HG03280 (cell line): Measurements from ENCODE around the gene WDHD1.
A peak's percentile ranks its signal among the peaks of the same experiment; 100 is the strongest.
"Not testable (repeated sequence)": the region's sequence is repeated elsewhere in the genome, so short reads cannot be mapped to it uniquely, and the experiment has no call there.

Source experiments
- ATAC-seq: cut with Tn5 transposase; IDR thresholded peaks from one replicate; pipeline ENCODE4 v1.9.1; 2021; ENCODE audit warnings: mild to moderate bottlenecking, moderate library complexity; ENCODE audit not compliant: unreplicated experiment

The WDHD1 gene

DNA sequence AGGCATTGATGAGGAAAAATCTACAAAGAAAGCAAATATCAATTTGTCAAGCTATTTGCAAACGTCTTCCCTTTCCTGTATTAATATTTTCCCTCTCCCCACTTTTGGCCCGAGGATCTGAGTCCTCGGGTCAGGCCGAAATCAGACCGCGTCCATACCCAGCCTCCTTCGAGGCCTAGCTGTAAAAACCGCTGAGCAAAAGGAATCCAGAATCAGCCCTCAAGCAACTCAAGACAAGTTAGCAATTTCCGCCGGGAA lies 24.2 kb upstream of the WDHD1 start:
- peak; percentile 24 for ATAC-seq

GRCh38 chr14:55048900-55049436 lies 22.1 kb upstream of the WDHD1 start:
- no peak for ATAC-seq

GRCh38 chr14:55047301-55048053 lies 20.6 kb upstream of the WDHD1 start:
- ATAC-seq: no peak

DNA sequence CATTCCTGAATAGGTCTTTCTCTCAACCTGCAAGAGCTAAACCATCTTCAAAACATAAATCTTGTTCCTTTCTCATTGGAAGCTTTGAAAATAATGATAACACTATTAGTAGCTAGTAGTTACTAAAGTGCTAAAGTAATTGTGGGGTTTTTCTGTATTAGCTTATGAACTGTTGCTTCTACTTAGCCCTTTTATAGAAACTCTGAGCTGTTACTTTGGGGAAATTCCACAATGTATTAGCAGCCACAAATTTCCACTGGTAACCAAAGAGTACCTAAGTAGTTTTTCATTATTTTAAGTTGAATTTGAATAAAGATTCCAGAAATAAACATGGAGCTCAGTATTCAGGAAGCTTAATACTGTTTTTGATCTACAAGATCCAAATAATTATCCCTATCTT lies 18.2 kb upstream of the WDHD1 start:
- no peak for ATAC-seq

DNA sequence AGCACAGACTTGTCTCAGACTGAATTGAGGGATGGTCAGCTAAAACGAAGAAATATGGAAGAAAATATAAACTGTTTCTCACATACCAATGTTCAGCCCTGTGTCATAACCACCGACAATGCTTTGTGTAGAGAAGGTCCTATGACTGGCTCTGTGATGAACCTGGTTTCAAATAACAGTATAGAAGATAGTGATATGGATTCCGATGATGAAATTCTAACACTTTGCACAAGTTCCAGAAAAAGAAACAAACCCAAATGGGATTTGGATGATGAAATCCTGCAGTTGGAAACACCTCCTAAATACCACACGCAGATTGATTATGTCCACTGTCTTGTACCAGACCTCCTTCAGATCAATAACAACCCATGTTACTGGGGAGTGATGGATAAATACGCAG lies 16.6 kb upstream of the WDHD1 start:
- no peak for ATAC-seq

DNA sequence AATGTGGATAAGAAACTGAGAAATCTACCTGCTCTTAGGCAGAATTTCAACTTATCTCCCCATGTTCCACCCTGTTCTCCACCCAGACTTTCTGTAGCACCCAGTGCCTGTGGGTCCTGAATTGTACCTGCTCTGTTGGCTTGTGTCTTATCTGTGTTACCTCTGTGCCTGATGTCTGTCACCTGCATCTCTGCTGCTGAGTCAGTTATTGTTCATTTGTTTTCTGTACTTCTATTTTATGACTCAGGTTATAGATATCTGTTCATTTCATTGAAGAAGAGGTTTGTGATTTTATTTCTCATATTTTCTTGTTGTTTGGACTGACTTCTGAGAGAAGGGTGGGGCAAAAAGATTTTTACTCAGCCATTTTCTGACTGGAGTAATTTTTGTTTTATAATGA lies 11.8 kb upstream of the WDHD1 start:
- no peak for ATAC-seq

GRCh38 chr14:55037995-55038394 lies 11.1 kb upstream of the WDHD1 start:
- not testable (repeated sequence) for ATAC-seq

DNA sequence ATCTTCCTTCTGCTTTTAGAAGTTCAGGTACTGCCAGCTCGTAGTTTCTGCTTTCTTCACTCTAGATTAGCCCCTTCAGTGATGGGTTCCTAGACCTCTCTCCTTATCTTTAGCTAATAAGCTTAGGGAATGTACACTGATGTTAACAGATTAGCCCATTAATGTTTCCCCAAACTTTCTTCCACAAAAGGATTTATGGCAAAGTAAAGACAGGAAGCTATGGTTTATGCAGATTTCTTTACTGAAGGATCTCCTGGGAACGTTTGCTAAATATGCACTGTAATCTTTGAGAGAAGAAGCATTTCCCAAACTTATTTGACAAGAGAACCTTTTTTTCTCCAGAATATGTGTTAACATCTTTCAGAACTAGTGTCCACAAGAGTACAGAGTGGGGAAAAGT lies 4.3 kb upstream of the WDHD1 start:
- no peak for ATAC-seq

- ATAC-seq: no peak
Observed at GRCh38 chr14:55028476-55028875, 1.6 kb upstream of the WDHD1 start.

DNA sequence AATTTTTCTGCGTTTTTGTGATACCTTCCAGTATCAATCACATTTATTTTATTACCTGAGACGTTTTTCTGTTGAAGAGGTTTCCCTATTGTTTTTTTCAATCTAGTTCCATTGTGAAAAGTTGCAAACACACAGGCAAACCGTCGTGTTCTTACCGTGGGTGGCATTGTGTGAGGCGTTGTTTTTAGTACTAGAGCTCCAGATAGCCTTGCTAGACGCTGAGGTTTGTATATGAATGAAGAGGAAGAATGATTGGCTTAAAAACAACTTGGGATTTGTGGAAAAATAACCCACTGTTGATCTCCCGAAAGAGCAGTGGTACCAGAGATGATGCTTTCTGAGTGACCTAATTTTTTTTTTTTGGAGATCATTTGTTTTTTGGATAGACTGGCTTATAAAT lies 1.2 kb upstream of the WDHD1 start:
- no peak for ATAC-seq

DNA sequence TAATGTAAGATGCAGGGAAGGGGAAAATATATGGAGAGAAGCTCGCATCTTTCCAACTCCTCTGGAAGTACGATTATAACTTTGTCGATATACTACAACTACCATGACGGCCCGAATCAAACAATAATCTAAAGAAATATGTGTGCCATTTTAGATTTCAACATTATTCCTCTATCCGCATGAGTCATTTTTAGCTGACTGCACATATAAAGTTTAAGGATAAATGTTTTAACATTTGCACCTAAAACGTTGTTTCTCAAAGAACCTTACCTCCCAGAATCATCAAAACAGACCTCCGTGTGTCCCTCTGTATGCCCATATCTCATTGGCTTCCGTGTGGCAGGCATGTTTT lies 482 bp downstream of the WDHD1 start:
- ATAC-seq: no peak

- ATAC-seq: no peak
Observed at GRCh38 chr14:55025948-55026347, 951 bp downstream of the WDHD1 start.

GRCh38 chr14:55024365-55024764 lies 2.5 kb downstream of the WDHD1 start:
- ATAC-seq: not testable (repeated sequence)

GRCh38 chr14:55019968-55020554 lies 6.8 kb downstream of the WDHD1 start:
- ATAC-seq: no peak

DNA sequence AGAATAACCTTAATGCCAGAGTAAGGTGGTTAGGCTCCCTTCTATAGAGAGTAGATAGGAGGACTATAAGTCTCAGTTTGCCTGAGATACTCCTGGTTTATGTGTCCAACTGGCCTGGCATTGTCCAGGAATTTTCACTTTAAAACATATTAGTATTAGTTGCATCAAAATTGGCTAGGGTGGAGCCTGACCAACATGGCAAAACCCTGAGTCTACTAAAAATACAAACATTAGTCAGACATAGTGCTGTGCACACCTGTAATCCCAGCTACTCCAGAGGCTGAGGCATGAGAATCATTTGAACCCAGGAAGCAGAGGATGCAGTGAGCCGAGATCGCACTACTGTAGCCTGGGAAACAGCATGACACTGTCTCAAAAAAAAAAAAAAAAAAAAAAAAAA lies 11.9 kb downstream of the WDHD1 start:
- no peak for ATAC-seq

GRCh38 chr14:55005071-55005470 lies 21.8 kb downstream of the WDHD1 start:
- ATAC-seq: no peak

GRCh38 chr14:55000381-55000780 lies 26.5 kb downstream of the WDHD1 start:
- ATAC-seq: no peak

DNA sequence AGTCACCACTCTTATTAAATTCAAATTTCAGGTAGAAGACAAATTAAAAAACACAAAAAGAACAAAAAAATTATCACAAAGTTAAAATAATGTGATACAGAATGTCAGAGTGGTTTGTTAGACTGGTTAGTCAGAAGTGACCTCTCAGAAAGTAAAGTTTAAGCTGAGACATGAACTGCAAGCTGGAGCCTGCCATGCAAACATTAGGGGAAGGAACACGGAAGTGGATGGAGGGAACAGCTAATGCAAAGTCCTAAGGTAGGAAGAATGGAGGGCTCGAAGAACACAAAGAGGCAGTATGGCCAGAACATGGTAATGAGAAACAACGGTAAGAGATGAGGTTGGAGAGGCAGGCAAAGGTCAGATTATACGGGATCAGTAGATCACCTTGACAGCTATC lies 41.7 kb downstream of the WDHD1 start:
- ATAC-seq: no peak

- ATAC-seq: no peak
Observed at GRCh38 chr14:54981698-54982097, 45.2 kb downstream of the WDHD1 start.

- ATAC-seq: no peak
Observed at GRCh38 chr14:54979039-54979438, 47.9 kb downstream of the WDHD1 start.

- ATAC-seq: no peak
Observed at GRCh38 chr14:54976316-54976715, 50.6 kb downstream of the WDHD1 start.

- ATAC-seq: no peak
Observed at GRCh38 chr14:54975856-54976255, 51.0 kb downstream of the WDHD1 start.
